Activated CD8-positive, alpha-beta memory T cell treated with anti-CD3 and anti-CD28 coated beads, Interleukin-2, amount 50 U/mL, for 48 hours (primary cell): Measurements from ENCODE around the gene COBLL1.
"Not testable (repeated sequence)": the region's sequence is repeated elsewhere in the genome, so short reads cannot be mapped to it uniquely, and the experiment has no call there.

Source experiments
- DNase-seq: peaks from one replicate; pipeline ENCODE4 v3.0.0-alpha.2; 2020

Gene COBLL1

GRCh38 chr2:164841719-164842623 lies at the start of gene COBLL1:
TSS of gene COBLL1 (minus strand) at chr2:164841823. CDS start at chr2:164841196, 627 bp downstream.
- peak; percentile 62 for DNase-seq

- DNase-seq, result no peak
These were observed 48.9 kb upstream of the COBLL1 start for GRCh38 chr2:164890544-164890943.

GRCh38 chr2:164888592-164888991 lies 47.0 kb upstream of the COBLL1 start:
- DNase-seq, result no peak

GRCh38 chr2:164887434-164888144 lies 46.0 kb upstream of the COBLL1 start:
- no peak for DNase-seq

GRCh38 chr2:164882276-164882675 lies 40.7 kb upstream of the COBLL1 start:
- DNase-seq, result no peak

- no peak for DNase-seq
These were observed 39.9 kb upstream of the COBLL1 start for GRCh38 chr2:164881524-164881923.

- DNase-seq, result no peak
These were observed 38.4 kb upstream of the COBLL1 start for GRCh38 chr2:164879901-164880535.

GRCh38 chr2:164877927-164878326 lies 36.3 kb upstream of the COBLL1 start:
- no peak for DNase-seq

GRCh38 chr2:164877169-164877568 lies 35.5 kb upstream of the COBLL1 start:
- no peak for DNase-seq

- no peak for DNase-seq
These were observed 33.9 kb upstream of the COBLL1 start for GRCh38 chr2:164875334-164876205.

GRCh38 chr2:164873210-164873908 lies 31.7 kb upstream of the COBLL1 start:
- no peak for DNase-seq

GRCh38 chr2:164871404-164871803 lies 29.8 kb upstream of the COBLL1 start:
- no peak for DNase-seq

- no peak for DNase-seq
These were observed 27.8 kb upstream of the COBLL1 start for GRCh38 chr2:164869420-164869772.

- no peak for DNase-seq
These were observed 27.2 kb upstream of the COBLL1 start for GRCh38 chr2:164868563-164869419.

- DNase-seq, result no peak
These were observed 26.3 kb upstream of the COBLL1 start for GRCh38 chr2:164867779-164868397.

- not testable (repeated sequence) for DNase-seq
These were observed 24.8 kb upstream of the COBLL1 start for GRCh38 chr2:164866381-164866780.

- no peak for DNase-seq
These were observed 19.0 kb upstream of the COBLL1 start for GRCh38 chr2:164860694-164861042.

- not testable (repeated sequence) for DNase-seq
These were observed 18.5 kb upstream of the COBLL1 start for GRCh38 chr2:164859906-164860693.

GRCh38 chr2:164859251-164859818 lies 17.7 kb upstream of the COBLL1 start:
- no peak for DNase-seq
